ENCODE data around the gene OPN1LW.
"Not testable (repeated sequence)": the region's sequence is repeated elsewhere in the genome, so short reads cannot be mapped to it uniquely, and the experiment has no call there.

OPN1LW gene

DNA sequence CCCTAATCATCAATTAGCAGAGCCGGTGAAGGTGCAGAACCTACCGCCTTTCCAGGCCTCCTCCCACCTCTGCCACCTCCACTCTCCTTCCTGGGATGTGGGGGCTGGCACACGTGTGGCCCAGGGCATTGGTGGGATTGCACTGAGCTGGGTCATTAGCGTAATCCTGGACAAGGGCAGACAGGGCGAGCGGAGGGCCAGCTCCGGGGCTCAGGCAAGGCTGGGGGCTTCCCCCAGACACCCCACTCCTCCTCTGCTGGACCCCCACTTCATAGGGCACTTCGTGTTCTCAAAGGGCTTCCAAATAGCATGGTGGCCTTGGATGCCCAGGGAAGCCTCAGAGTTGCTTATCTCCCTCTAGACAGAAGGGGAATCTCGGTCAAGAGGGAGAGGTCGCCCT is 3.3 kb upstream of the OPN1LW start:
- TF ChIP-seq, protein P1, sequence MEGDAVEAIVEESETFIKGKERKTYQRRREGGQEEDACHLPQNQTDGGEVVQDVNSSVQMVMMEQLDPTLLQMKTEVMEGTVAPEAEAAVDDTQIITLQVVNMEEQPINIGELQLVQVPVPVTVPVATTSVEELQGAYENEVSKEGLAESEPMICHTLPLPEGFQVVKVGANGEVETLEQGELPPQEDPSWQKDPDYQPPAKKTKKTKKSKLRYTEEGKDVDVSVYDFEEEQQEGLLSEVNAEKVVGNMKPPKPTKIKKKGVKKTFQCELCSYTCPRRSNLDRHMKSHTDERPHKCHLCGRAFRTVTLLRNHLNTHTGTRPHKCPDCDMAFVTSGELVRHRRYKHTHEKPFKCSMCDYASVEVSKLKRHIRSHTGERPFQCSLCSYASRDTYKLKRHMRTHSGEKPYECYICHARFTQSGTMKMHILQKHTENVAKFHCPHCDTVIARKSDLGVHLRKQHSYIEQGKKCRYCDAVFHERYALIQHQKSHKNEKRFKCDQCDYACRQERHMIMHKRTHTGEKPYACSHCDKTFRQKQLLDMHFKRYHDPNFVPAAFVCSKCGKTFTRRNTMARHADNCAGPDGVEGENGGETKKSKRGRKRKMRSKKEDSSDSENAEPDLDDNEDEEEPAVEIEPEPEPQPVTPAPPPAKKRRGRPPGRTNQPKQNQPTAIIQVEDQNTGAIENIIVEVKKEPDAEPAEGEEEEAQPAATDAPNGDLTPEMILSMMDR (IDR thresholded peaks at IDR 0.05; ENCODE audit: extremely low read depth, insufficient read depth, missing control alignments), result no peak
- in situ Hi-C loops (cut with MboI; ENCODE audit: low pct_unique_long_range_greater_than_20kb, low sequenced_read_pairs, unreplicated experiment), result no loop called here

DNA sequence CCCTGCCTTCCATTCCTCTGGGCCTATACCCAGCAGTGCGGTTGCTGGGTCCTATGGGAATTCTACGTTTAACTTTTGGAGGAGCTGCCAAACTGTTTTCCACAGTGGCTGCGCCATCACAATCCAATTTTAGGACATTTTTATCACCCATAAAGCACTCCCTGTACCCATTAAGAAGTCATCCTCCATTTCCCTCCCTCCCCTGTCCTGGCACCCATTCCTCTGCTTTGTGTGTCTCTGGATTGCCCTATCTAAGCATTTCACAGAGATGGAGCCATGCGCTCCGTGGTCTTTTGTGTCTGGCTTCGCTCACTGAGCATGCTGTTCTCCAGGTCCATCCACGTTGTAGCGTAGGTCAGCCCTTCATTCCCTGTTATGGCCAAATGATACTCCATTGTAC is 1.7 kb upstream of the OPN1LW start:
- TF ChIP-seq, protein P1 (IDR thresholded peaks at IDR 0.05; ENCODE audit: extremely low read depth, insufficient read depth, missing control alignments), result no peak
- in situ Hi-C loops (cut with MboI; ENCODE audit: low pct_unique_long_range_greater_than_20kb, low sequenced_read_pairs, unreplicated experiment), result no loop called here
- no peak for DNase-seq (ENCODE audit: low spot score)

More for the DNA sequence above, 3.3 kb upstream of the OPN1LW start:
- DNase-seq (ENCODE audit: low spot score), result no peak

DNA sequence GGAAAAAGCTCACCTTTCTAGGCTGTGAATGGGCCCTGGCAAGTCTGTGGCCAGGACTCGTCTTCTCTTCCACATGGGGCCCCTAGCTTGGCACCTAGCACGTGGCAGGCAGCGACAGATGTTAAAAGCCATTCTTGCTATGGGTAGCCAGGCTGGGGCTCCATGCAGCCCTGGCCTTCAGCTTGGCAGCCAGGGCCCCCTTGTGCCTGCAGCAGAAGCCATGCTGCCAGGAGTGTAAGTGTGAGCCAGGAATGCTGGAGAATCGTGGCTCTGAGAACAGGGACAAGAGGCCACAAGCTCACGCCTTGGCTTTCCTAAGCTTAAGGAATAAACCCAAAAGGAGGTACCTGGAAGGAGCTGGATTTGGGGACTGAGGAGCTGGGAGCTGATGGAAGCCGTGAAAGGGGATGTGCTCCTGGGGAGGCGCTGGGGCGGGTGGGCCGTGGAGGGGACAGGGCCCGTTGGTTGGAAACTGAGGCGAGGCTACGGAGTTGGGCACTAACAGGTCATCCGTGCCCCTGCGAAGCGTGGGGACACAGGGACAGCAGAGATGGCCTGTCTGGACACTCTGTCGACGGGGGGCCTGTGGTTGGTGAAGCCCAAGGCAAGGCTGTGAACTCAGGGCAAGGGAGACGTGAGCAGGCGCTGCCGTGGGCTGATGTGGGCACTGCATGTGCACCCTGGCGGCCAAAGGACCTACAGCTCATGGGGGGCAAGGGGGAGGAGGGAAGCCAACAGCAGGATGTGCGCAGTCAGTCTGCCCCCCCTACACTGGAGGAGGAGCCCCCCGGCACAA is 895 bp upstream of the OPN1LW start:
- TF ChIP-seq, protein P1 (IDR thresholded peaks at IDR 0.05; ENCODE audit: extremely low read depth, insufficient read depth, missing control alignments), result no peak
- in situ Hi-C loops (cut with MboI; ENCODE audit: low pct_unique_long_range_greater_than_20kb, low sequenced_read_pairs, unreplicated experiment), result no loop called here
- DNase-seq (ENCODE audit: low spot score), result no peak

DNA sequence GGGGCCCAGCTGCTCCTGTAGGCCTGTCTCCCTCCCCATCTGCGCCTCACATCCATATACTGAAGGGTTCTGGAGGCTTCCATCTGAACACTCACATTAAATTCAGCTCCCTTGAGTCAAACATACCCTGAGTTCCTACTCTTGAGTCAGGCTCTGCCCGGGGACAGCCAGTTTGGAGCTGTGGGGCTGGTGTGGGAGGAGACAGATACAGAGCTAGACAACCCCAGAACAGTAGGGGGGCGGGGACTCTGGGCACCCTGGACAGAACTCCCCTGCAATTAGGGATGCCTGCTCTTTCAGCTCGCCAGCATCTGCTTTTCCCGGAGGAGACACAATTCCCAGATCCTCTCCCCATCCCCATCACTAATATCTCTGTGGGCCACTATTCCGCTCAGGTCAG is 7.0 kb downstream of the OPN1LW start:
- in situ Hi-C loops (cut with MboI; ENCODE audit: low pct_unique_long_range_greater_than_20kb, low sequenced_read_pairs, unreplicated experiment); DNase-seq (ENCODE audit: low spot score): not testable (repeated sequence)

DNA sequence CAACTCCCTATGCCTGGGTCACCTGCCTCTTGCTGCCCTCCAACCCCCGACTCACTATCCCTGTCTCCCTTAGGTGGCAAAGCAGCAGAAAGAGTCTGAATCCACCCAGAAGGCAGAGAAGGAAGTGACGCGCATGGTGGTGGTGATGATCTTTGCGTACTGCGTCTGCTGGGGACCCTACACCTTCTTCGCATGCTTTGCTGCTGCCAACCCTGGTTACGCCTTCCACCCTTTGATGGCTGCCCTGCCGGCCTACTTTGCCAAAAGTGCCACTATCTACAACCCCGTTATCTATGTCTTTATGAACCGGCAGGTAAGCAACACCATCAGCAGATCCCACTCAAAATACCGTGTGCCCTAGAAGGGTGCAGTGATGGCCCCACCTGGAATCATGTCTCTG is 12.2 kb downstream of the OPN1LW start:
- in situ Hi-C loops (cut with MboI; ENCODE audit: low pct_unique_long_range_greater_than_20kb, low sequenced_read_pairs, unreplicated experiment); DNase-seq (ENCODE audit: low spot score): not testable (repeated sequence)

DNA sequence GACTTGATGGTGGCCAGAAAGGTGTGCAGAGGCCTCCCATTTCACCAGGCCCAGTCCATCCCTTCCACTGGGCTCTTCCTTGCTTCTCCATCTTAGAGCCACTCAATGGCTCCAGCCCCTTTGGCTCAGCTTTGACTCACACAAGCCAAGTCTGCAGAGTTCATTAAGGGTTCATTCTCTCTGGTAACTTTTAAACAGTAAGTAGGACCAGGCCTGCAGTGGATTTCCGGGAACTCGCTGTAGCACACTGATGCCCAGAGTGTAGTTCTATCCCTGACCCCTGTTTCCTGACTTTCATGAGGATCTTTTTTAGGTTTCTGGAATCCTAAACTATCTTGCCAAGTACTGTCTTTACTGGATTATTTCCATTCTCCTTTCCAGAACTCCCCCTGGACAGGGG is 13.2 kb downstream of the OPN1LW start:
- in situ Hi-C loops (cut with MboI; ENCODE audit: low pct_unique_long_range_greater_than_20kb, low sequenced_read_pairs, unreplicated experiment), result not testable (repeated sequence)

DNA sequence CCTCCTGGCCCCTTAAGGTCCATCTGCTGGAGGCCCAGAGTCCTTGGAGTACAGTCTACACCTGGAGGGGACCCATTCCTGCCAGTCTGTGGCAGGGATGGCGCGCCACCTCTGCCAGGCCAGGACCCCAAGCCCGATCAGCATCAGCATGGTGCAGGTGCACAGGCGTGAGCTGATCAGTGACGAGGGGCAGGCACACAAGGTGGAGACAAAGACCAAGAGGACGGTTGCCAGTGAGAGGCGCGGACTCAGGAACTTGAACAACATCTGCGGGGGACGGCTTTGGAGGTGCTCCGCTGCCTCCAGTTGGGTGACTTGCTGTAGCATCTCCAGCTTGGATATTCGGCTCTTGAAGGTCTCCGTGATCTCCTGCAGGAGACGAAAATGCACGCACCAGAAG is 15.3 kb downstream of the OPN1LW start:
- DNase-seq (ENCODE audit: low spot score); in situ Hi-C loops (cut with MboI; ENCODE audit: low pct_unique_long_range_greater_than_20kb, low sequenced_read_pairs, unreplicated experiment): not testable (repeated sequence)

More for the DNA sequence above, 13.2 kb downstream of the OPN1LW start:
- not testable (repeated sequence) for DNase-seq (ENCODE audit: low spot score)

DNA sequence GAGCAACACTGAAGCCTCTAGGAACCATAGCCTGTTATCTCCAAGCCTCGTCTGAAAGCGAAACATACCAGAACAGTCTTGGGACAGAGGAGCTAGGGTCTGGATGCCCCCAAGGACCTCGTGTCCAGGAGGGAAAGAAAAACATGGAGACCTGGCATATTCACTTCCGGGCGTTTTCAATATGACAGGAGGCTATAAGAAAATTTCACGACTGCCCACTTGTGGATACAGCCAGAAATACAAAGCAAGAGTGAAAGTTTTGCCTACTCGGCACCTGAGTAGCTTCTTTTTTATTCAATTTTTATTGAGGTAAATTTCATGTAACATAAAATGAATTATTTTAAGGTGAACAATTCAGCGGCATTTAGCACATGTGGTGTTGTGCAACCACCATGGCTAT is 20.9 kb downstream of the OPN1LW start:
- DNase-seq (ENCODE audit: low spot score); in situ Hi-C loops (cut with MboI; ENCODE audit: low pct_unique_long_range_greater_than_20kb, low sequenced_read_pairs, unreplicated experiment): not testable (repeated sequence)

DNA sequence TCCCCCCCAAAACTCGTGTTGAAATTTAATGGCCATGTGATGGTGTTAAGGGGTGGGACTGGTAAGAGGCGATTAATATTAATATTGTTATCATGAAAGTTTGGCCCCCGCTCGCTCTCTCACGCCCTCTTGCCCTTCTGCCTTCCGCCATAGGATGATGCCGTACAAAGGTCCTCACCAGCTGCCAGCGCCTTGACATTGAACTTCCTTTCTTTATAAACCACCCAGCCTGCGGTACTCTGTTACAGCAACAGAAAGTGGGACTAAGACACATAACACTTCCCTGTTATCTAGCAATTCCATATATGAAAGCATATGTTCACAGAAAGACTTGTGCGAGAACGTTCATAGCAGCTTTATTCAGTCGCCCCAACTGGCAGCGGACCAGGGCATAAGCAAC is 24.3 kb downstream of the OPN1LW start:
- in situ Hi-C loops (cut with MboI; ENCODE audit: low pct_unique_long_range_greater_than_20kb, low sequenced_read_pairs, unreplicated experiment); DNase-seq (ENCODE audit: low spot score): not testable (repeated sequence)

DNA sequence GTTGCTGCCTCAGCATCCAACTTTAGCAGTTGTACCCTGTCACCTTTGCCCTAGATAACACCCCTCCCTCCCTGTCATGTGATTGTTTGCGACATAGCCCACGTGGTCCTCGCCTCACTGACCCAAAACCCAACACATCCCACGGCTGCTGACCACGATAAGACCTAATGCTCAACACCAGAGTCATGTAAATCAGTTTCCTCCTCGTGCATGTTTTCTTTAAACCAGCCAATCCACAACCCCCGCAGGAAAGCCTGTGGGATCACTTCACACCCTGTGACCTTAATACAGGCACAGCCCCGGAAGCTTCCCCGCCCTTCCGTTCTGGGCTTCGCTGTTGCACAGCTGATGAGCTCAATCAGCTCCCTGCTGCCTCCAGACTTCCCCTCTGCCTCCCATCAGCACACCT is 28.5 kb downstream of the OPN1LW start:
- in situ Hi-C loops (cut with MboI; ENCODE audit: low pct_unique_long_range_greater_than_20kb, low sequenced_read_pairs, unreplicated experiment); DNase-seq (ENCODE audit: low spot score): not testable (repeated sequence)

DNA sequence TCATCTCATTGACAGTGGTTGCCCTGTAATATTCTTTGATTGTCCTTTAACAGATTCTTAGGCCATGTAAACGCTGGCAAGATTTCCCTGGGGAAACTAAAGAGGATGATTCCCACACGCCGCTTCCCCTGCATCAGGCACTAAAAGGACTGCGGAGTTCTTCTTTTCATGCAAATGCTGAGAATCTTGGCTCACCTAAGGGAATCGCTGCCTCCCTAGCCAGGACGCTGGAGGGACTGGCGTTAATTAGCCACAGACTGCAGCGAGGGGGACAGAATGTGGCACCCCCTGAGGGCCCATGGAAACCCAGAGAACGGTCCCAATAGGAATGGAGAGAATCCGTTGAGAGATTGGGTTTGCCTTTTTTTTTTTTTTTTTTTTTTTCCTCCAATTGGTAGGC is 30.3 kb downstream of the OPN1LW start:
- DNase-seq (ENCODE audit: low spot score); in situ Hi-C loops (cut with MboI; ENCODE audit: low pct_unique_long_range_greater_than_20kb, low sequenced_read_pairs, unreplicated experiment): not testable (repeated sequence)

DNA sequence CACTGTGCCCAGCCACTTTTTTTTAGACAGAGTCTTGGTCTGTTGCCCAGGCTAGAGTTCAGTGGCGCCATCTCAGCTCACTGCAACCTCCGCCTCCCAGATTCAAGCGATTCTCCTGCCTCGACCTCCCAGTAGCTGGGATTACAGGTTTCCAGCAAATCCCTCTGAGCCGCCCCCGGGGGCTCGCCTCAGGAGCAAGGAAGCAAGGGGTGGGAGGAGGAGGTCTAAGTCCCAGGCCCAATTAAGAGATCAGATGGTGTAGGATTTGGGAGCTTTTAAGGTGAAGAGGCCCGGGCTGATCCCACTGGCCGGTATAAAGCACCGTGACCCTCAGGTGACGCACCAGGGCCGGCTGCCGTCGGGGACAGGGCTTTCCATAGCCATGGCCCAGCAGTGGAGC is 38.3 kb downstream of the OPN1LW start, which contains the start of gene OPN1MW:
TSS of gene OPN1MW (plus strand) at position 301 of the 400 bp plus-strand sequence. CDS start at position 383, 82 bp downstream.
- in situ Hi-C loops (cut with MboI; ENCODE audit: low pct_unique_long_range_greater_than_20kb, low sequenced_read_pairs, unreplicated experiment); DNase-seq (ENCODE audit: low spot score): not testable (repeated sequence)

DNA sequence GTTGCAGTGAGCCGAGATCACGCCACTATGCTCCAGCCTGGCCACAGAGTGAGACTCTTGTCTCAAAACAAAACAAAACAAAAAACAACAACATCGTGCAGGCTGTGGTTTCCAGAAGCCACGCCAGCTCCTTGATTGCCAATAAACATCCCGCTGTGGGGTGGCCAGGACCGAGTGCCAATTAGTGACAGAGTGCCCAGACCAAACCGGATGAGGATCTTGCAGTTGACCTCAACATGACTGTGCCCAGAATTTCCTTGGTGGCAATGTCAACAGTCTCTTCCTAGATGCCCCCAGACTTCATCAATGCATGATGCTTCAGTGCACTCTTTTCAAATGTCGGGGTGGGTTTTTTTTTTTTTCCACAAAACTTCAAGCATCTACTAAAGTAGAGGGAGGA is 39.8 kb downstream of the OPN1LW start:
- in situ Hi-C loops (cut with MboI; ENCODE audit: low pct_unique_long_range_greater_than_20kb, low sequenced_read_pairs, unreplicated experiment); DNase-seq (ENCODE audit: low spot score): not testable (repeated sequence)

DNA sequence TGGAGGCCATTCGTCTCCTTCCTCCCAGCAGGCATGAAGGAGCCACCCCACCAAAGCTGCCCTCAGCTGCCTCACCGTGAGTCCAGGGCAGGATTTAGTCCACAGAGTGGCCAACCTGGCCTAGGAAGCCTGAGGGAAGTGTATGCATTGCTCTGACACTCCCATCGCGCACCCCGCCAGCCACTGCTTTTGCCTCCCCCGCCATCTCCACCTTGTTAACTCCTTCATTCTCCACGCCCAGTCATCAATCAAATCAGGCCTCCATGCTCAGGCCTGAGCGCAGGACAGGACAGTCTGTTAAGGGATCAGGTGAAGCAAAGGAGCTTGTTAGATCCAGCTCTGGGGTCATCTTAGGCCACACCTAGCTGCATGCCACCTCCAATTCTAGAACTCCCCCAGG is 48.8 kb downstream of the OPN1LW start:
- DNase-seq (ENCODE audit: low spot score); in situ Hi-C loops (cut with MboI; ENCODE audit: low pct_unique_long_range_greater_than_20kb, low sequenced_read_pairs, unreplicated experiment): not testable (repeated sequence)

DNA sequence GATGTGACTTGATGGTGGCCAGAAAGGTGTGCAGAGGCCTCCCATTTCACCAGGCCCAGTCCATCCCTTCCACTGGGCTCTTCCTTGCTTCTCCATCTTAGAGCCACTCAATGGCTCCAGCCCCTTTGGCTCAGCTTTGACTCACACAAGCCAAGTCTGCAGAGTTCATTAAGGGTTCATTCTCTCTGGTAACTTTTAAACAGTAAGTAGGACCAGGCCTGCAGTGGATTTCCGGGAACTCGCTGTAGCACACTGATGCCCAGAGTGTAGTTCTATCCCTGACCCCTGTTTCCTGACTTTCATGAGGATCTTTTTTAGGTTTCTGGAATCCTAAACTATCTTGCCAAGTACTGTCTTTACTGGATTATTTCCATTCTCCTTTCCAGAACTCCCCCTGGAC is 50.3 kb downstream of the OPN1LW start:
- in situ Hi-C loops (cut with MboI; ENCODE audit: low pct_unique_long_range_greater_than_20kb, low sequenced_read_pairs, unreplicated experiment); DNase-seq (ENCODE audit: low spot score): not testable (repeated sequence)
